ENCODE data around the gene FCMR. TPM values are rescaled to one million over a fixed set of nuclear protein-coding genes. Genes with fewer than 3 reads are reported as not detected.
"Not testable (repeated sequence)": the region's sequence is repeated elsewhere in the genome, so short reads cannot be mapped to it uniquely, and the experiment has no call there.

Gene FCMR
- total RNA-seq, 2 donors from 2014 or later = 1.3 to 5.0 TPM

GRCh38 chr1:206924592-206925105, 2.9 kb upstream of the FCMR start:
- no peak for DNase-seq (ENCODE audit: low spot score)
- no peak overlapping the region for H3K27ac ChIP-seq
- H3K36me3 ChIP-seq = no peaks in the 10 kb centered on the region
- H3K27me3 ChIP-seq = no peaks in the 10 kb centered on the region
- TF ChIP-seq CTCF (IDR thresholded peaks at IDR 0.05) = no peak
- H3K4me3 ChIP-seq = no peak overlapping the region
- H3K9me3 ChIP-seq = no peaks in the 10 kb centered on the region
- H3K4me1 ChIP-seq = peaks cover 0 to 4% of the 10 kb centered on the region in 2 donors

- not testable (repeated sequence) for DNase-seq (ENCODE audit: low spot score); H3K27me3 ChIP-seq; H3K4me1 ChIP-seq; H3K9me3 ChIP-seq; H3K27ac ChIP-seq; H3K36me3 ChIP-seq; H3K4me3 ChIP-seq
Observed at GRCh38 chr1:206923961-206924557, 2.3 kb upstream of the FCMR start.

GRCh38 chr1:206923009-206923960, 1.5 kb upstream of the FCMR start:
- Histone ChIP-seq H3K36me3 (no peaks in the 10 kb centered on the region), H3K4me3 (no peak overlapping the region), H3K27ac (no peak overlapping the region), H3K4me1 (peaks cover 0 to 4% of the 10 kb centered on the region in 2 donors), H3K27me3 (no peaks in the 10 kb centered on the region), H3K9me3 (no peaks in the 10 kb centered on the region)
- no peak for DNase-seq (ENCODE audit: low spot score)
- no peak for TF ChIP-seq CTCF (IDR thresholded peaks at IDR 0.05)

- peak overlapping the region in 1 of 2 donors; percentile 16 for H3K27ac ChIP-seq
- no peak overlapping the region for H3K4me3 ChIP-seq
Observed at GRCh38 chr1:206922524-206922923, 783 bp upstream of the FCMR start.

GRCh38 chr1:206918076-206918475, 3.7 kb downstream of the FCMR start:
- no peak for DNase-seq (ENCODE audit: low spot score)
- Histone ChIP-seq H3K27me3 (no peaks in the 10 kb centered on the region), H3K36me3 (no peaks in the 10 kb centered on the region), H3K4me3 (no peak overlapping the region), H3K4me1 (peaks cover 0 to 4% of the 10 kb centered on the region in 2 donors), H3K27ac (no peak overlapping the region), H3K9me3 (no peaks in the 10 kb centered on the region)
- TF ChIP-seq CTCF (IDR thresholded peaks at IDR 0.05) = no peak

More at GRCh38 chr1:206922524-206922923, 783 bp upstream of the FCMR start:
- peaks cover 0 to 4% of the 10 kb centered on the region in 2 donors for H3K4me1 ChIP-seq
- DNase-seq (ENCODE audit: low spot score) = no peak
- no peaks in the 10 kb centered on the region for H3K27me3 ChIP-seq
- H3K36me3 ChIP-seq = no peaks in the 10 kb centered on the region
- TF ChIP-seq CTCF (IDR thresholded peaks at IDR 0.05) = no peak
- H3K9me3 ChIP-seq = no peaks in the 10 kb centered on the region

Measured in right atrium auricular region (tissue), 2 donors.